Measurements from ENCODE around the gene RAB8A. TPM values are rescaled to one million over a fixed set of nuclear protein-coding genes. Genes with fewer than 3 reads are reported as not detected.

The RAB8A gene
- total and polyA plus RNA-seq, 2 experiments from 2014 or later: 53.1 to 59.5 TPM

DNA sequence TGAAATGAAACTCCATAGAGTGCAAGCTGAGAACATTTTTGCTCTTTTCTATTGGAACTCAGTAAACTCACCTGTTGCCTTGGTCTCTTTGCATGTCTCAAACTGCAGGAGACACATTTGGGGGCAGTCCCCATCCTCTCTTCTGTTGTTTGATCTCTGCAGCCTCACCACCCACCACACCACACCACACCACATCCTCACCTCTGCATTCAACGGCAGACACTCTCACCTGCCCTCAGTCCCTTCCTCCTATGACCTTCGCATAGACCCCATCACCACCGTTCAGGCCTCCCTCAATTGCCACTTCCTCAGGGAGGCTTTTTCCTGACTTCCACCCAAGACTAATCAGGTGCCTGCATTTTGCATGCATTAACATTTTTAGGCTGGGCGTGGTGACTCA is 49.7 kb upstream of the RAB8A start:
- no peaks in the 10 kb centered on the region for H3K36me3 ChIP-seq (ENCODE audit: insufficient read depth)
- H3K4me1 Mint-ChIP-seq: peaks cover 15% of the 10 kb centered on the region; the same call in 2 of the 3 replicates
- H3K27ac ChIP-seq (ENCODE audit: low read depth): no peak overlapping the region
- H3K27ac Mint-ChIP-seq: no peak overlapping the region
- ATAC-seq: no peak
- H3K4me3 ChIP-seq: no peak overlapping the region
- peaks cover 56% of the 10 kb centered on the region for H3K9me3 Mint-ChIP-seq
- no peaks in the 10 kb centered on the region for H4K20me1 ChIP-seq (replicated peaks; ENCODE audit: insufficient read depth)
- peaks cover 9% of the 10 kb centered on the region for H3K36me3 Mint-ChIP-seq (ENCODE audit: low read depth)
- H3K4me2 ChIP-seq: no peak overlapping the region
- peaks cover 2% of the 10 kb centered on the region for H3K27me3 Mint-ChIP-seq (ENCODE audit: insufficient read depth, low read depth, poor library complexity)
- H3K79me2 ChIP-seq (replicated peaks; ENCODE audit: insufficient read depth): no peaks in the 10 kb centered on the region
- TF ChIP-seq, protein P1, sequence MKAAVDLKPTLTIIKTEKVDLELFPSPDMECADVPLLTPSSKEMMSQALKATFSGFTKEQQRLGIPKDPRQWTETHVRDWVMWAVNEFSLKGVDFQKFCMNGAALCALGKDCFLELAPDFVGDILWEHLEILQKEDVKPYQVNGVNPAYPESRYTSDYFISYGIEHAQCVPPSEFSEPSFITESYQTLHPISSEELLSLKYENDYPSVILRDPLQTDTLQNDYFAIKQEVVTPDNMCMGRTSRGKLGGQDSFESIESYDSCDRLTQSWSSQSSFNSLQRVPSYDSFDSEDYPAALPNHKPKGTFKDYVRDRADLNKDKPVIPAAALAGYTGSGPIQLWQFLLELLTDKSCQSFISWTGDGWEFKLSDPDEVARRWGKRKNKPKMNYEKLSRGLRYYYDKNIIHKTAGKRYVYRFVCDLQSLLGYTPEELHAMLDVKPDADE (IDR thresholded peaks at IDR 0.05): no peak
- TF ChIP-seq NANOG (IDR thresholded peaks at IDR 0.05; ENCODE audit: borderline replicate concordance) (no peak), ZNF331 (CRISPR knock-in tag; IDR thresholded peaks at IDR 0.05; ENCODE audit: low read depth) (no peak), EZH2phosphoT487 (IDR thresholded peaks at IDR 0.05; ENCODE audit: unreplicated experiment) (no peak), CREB1 (CRISPR knock-in tag; IDR thresholded peaks at IDR 0.05; ENCODE audit: low read depth) (no peak), ZNF114 (CRISPR knock-in tag; IDR thresholded peaks at IDR 0.05) (no peak), EZH2 (IDR thresholded peaks at IDR 0.05; ENCODE audit: low read depth, unreplicated experiment) (no peak), STAT1 (IDR thresholded peaks at IDR 0.05; ENCODE audit: unreplicated experiment) (no peak), POLR2AphosphoS5 (IDR thresholded peaks at IDR 0.05; ENCODE audit: low read depth) (no peak), JUNB (IDR thresholded peaks at IDR 0.05; ENCODE audit: unreplicated experiment) (no peak)
- TF ChIP-seq, protein P2, sequence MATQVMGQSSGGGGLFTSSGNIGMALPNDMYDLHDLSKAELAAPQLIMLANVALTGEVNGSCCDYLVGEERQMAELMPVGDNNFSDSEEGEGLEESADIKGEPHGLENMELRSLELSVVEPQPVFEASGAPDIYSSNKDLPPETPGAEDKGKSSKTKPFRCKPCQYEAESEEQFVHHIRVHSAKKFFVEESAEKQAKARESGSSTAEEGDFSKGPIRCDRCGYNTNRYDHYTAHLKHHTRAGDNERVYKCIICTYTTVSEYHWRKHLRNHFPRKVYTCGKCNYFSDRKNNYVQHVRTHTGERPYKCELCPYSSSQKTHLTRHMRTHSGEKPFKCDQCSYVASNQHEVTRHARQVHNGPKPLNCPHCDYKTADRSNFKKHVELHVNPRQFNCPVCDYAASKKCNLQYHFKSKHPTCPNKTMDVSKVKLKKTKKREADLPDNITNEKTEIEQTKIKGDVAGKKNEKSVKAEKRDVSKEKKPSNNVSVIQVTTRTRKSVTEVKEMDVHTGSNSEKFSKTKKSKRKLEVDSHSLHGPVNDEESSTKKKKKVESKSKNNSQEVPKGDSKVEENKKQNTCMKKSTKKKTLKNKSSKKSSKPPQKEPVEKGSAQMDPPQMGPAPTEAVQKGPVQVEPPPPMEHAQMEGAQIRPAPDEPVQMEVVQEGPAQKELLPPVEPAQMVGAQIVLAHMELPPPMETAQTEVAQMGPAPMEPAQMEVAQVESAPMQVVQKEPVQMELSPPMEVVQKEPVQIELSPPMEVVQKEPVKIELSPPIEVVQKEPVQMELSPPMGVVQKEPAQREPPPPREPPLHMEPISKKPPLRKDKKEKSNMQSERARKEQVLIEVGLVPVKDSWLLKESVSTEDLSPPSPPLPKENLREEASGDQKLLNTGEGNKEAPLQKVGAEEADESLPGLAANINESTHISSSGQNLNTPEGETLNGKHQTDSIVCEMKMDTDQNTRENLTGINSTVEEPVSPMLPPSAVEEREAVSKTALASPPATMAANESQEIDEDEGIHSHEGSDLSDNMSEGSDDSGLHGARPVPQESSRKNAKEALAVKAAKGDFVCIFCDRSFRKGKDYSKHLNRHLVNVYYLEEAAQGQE (IDR thresholded peaks at IDR 0.05; ENCODE audit: unreplicated experiment): no peak
- TF ChIP-seq, protein P3, sequence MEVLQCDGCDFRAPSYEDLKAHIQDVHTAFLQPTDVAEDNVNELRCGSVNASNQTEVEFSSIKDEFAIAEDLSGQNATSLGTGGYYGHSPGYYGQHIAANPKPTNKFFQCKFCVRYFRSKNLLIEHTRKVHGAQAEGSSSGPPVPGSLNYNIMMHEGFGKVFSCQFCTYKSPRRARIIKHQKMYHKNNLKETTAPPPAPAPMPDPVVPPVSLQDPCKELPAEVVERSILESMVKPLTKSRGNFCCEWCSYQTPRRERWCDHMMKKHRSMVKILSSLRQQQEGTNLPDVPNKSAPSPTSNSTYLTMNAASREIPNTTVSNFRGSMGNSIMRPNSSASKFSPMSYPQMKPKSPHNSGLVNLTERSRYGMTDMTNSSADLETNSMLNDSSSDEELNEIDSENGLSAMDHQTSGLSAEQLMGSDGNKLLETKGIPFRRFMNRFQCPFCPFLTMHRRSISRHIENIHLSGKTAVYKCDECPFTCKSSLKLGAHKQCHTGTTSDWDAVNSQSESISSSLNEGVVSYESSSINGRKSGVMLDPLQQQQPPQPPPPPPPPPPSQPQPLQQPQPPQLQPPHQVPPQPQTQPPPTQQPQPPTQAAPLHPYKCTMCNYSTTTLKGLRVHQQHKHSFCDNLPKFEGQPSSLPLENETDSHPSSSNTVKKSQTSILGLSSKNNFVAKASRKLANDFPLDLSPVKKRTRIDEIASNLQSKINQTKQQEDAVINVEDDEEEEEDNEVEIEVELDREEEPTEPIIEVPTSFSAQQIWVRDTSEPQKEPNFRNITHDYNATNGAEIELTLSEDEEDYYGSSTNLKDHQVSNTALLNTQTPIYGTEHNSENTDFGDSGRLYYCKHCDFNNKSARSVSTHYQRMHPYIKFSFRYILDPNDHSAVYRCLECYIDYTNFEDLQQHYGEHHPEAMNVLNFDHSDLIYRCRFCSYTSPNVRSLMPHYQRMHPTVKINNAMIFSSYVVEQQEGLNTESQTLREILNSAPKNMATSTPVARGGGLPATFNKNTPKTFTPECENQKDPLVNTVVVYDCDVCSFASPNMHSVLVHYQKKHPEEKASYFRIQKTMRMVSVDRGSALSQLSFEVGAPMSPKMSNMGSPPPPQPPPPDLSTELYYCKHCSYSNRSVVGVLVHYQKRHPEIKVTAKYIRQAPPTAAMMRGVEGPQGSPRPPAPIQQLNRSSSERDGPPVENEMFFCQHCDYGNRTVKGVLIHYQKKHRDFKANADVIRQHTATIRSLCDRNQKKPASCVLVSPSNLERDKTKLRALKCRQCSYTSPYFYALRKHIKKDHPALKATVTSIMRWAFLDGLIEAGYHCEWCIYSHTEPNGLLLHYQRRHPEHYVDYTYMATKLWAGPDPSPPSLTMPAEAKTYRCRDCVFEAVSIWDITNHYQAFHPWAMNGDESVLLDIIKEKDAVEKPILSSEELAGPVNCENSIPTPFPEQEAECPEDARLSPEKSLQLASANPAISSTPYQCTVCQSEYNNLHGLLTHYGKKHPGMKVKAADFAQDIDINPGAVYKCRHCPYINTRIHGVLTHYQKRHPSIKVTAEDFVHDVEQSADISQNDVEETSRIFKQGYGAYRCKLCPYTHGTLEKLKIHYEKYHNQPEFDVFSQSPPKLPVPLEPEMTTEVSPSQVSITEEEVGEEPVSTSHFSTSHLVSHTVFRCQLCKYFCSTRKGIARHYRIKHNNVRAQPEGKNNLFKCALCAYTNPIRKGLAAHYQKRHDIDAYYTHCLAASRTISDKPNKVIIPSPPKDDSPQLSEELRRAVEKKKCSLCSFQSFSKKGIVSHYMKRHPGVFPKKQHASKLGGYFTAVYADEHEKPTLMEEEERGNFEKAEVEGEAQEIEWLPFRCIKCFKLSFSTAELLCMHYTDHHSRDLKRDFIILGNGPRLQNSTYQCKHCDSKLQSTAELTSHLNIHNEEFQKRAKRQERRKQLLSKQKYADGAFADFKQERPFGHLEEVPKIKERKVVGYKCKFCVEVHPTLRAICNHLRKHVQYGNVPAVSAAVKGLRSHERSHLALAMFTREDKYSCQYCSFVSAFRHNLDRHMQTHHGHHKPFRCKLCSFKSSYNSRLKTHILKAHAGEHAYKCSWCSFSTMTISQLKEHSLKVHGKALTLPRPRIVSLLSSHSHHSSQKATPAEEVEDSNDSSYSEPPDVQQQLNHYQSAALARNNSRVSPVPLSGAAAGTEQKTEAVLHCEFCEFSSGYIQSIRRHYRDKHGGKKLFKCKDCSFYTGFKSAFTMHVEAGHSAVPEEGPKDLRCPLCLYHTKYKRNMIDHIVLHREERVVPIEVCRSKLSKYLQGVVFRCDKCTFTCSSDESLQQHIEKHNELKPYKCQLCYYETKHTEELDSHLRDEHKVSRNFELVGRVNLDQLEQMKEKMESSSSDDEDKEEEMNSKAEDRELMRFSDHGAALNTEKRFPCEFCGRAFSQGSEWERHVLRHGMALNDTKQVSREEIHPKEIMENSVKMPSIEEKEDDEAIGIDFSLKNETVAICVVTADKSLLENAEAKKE (CRISPR knock-in tag; IDR thresholded peaks at IDR 0.05): no peak
- TF ChIP-seq, protein P4, sequence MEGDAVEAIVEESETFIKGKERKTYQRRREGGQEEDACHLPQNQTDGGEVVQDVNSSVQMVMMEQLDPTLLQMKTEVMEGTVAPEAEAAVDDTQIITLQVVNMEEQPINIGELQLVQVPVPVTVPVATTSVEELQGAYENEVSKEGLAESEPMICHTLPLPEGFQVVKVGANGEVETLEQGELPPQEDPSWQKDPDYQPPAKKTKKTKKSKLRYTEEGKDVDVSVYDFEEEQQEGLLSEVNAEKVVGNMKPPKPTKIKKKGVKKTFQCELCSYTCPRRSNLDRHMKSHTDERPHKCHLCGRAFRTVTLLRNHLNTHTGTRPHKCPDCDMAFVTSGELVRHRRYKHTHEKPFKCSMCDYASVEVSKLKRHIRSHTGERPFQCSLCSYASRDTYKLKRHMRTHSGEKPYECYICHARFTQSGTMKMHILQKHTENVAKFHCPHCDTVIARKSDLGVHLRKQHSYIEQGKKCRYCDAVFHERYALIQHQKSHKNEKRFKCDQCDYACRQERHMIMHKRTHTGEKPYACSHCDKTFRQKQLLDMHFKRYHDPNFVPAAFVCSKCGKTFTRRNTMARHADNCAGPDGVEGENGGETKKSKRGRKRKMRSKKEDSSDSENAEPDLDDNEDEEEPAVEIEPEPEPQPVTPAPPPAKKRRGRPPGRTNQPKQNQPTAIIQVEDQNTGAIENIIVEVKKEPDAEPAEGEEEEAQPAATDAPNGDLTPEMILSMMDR (conservative IDR thresholded peaks at IDR 0.05; ENCODE audit: low read depth in 2 of 2): no peak
- H3K9me2 ChIP-seq (ENCODE audit: insufficient read depth): no peaks in the 10 kb centered on the region
- no peak overlapping the region for H2AFZ ChIP-seq
- no peaks in the 10 kb centered on the region for H3F3A ChIP-seq (replicated peaks; ENCODE audit: low read depth)
- H3K27me3 ChIP-seq (ENCODE audit: insufficient read depth): no peaks in the 10 kb centered on the region
- no peak overlapping the region for H3K4me3 Mint-ChIP-seq
- peaks cover 13% of the 10 kb centered on the region for H3K4me1 ChIP-seq (ENCODE audit: insufficient read depth)
- DNase-seq (ENCODE audit: low spot score): no peak

Measured in GM23338 (cell line).